Measurements from ENCODE around the gene XPO5.

The XPO5 gene

GRCh38 chr6:43493230-43493629 lies 82.6 kb downstream of the XPO5 start:
- H3K4me3 ChIP-seq (replicated peaks; ENCODE audit: low read depth, low read length): no peak overlapping the region
- H3K36me3 ChIP-seq (ENCODE audit: control insufficient read depth, insufficient read depth, low read length): peaks cover 7% of the 10 kb centered on the region
- TF ChIP-seq, protein P1, sequence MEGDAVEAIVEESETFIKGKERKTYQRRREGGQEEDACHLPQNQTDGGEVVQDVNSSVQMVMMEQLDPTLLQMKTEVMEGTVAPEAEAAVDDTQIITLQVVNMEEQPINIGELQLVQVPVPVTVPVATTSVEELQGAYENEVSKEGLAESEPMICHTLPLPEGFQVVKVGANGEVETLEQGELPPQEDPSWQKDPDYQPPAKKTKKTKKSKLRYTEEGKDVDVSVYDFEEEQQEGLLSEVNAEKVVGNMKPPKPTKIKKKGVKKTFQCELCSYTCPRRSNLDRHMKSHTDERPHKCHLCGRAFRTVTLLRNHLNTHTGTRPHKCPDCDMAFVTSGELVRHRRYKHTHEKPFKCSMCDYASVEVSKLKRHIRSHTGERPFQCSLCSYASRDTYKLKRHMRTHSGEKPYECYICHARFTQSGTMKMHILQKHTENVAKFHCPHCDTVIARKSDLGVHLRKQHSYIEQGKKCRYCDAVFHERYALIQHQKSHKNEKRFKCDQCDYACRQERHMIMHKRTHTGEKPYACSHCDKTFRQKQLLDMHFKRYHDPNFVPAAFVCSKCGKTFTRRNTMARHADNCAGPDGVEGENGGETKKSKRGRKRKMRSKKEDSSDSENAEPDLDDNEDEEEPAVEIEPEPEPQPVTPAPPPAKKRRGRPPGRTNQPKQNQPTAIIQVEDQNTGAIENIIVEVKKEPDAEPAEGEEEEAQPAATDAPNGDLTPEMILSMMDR (IDR thresholded peaks at IDR 0.05; ENCODE audit: insufficient read depth, low read length, poor library complexity, severe bottlenecking): no peak
- no peaks in the 10 kb centered on the region for H3K27me3 ChIP-seq (replicated peaks; ENCODE audit: control insufficient read depth, insufficient read depth, low read length)
- DNase-seq (ENCODE audit: extremely low read depth, insufficient read length): no peak

DNA sequence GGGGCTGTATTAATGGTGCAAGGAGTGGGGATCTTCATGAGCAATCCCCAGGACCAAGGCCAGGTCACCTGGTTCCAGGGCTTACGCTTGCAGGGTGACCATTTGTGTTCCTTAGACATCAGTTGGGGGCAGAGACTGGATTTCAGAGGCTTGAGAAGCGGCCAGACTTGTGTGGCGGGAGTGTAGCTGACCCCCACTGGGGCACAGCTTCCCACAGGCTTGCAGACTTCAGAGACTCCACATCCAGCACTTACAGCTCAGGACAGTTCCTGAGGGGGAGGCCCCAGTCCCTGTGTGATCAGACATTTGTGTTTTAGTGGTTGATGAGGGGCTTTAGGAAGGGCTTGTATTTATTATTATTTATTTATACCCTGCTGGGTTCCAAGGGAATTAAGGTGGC lies 83.2 kb downstream of the XPO5 start:
- H3K27me3 ChIP-seq (replicated peaks; ENCODE audit: control insufficient read depth, insufficient read depth, low read length): no peaks in the 10 kb centered on the region
- TF ChIP-seq, protein P1 (IDR thresholded peaks at IDR 0.05; ENCODE audit: insufficient read depth, low read length, poor library complexity, severe bottlenecking): no peak
- DNase-seq (ENCODE audit: extremely low read depth, insufficient read length): no peak
- H3K36me3 ChIP-seq (ENCODE audit: control insufficient read depth, insufficient read depth, low read length): peaks cover 7% of the 10 kb centered on the region
- H3K4me3 ChIP-seq (replicated peaks; ENCODE audit: low read depth, low read length): no peak overlapping the region

DNA sequence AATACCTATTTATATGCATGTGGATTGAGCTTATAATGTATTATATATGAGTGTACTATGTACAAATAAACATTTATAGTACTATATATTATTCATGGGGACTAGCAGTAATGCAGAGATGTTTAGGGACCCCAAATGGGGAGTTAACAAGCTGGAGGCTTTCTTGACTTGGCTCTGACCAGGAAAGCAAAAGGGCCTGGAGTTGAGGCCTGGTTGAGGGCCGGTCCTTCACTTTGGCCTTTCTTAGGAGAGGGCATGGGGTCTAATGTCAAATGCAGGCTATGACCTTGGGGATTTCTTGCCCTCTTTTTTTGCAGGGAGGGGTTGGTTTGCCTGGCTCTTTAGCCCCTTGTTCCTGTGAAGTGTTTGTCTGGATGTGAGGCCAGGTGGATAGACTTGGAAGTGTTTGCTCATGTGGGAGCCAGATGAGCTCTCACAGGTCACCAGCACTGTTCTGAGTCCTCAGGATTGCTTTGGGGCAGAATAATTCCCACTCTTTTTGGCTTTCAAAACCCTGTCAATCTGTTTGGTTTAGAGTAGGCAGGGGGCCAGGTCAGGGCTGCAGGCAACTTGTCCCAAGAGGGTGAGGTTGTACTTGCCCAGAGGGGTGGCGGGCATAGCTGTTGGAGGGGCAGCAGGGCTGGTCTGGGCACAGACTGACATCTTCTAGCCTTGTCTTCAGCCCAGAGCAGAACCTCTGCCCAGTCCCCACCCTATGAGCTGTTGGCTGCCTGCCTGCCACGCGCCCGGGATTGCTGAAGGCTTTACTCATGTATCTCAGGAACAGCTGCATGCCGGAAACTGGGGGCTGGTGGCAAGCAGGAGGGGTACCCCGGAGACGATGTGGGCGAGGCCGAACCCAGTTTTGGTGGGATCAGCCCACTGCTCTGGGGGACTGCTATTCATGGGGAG lies 83.8 kb downstream of the XPO5 start:
- Histone ChIP-seq H3K36me3 (ENCODE audit: control insufficient read depth, insufficient read depth, low read length) (peaks cover 7% of the 10 kb centered on the region), H3K4me3 (replicated peaks; ENCODE audit: low read depth, low read length) (no peak overlapping the region), H3K27me3 (replicated peaks; ENCODE audit: control insufficient read depth, insufficient read depth, low read length) (no peaks in the 10 kb centered on the region)
- DNase-seq (ENCODE audit: extremely low read depth, insufficient read length): no peak
- TF ChIP-seq, protein P1 (IDR thresholded peaks at IDR 0.05; ENCODE audit: insufficient read depth, low read length, poor library complexity, severe bottlenecking): no peak

DNA sequence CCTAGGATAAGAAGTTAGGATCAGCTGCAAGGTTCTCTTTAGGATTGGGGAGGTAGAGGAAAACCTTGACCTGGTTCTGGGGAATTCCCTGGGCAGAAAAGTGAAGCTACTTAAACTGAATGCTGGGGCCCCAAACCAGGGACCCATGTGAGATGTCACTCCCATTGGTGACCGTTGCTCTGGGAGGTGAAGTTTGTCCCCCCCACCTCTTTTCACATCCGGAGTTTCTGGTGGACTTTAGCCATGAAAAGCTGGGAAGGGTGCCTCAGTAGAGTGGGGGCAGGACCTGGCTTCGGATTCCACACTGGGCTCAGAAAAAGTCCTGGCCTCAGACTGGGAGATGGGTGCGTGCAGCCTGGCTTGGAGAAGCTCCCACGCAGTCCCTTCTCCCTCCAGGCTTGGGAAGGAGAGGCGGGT lies 85.3 kb downstream of the XPO5 start:
- DNase-seq (ENCODE audit: extremely low read depth, insufficient read length): no peak
- TF ChIP-seq, protein P1 (IDR thresholded peaks at IDR 0.05; ENCODE audit: insufficient read depth, low read length, poor library complexity, severe bottlenecking): no peak
- Histone ChIP-seq H3K36me3 (ENCODE audit: control insufficient read depth, insufficient read depth, low read length) (peaks cover 7% of the 10 kb centered on the region), H3K27me3 (replicated peaks; ENCODE audit: control insufficient read depth, insufficient read depth, low read length) (no peaks in the 10 kb centered on the region), H3K4me3 (replicated peaks; ENCODE audit: low read depth, low read length) (no peak overlapping the region)

DNA sequence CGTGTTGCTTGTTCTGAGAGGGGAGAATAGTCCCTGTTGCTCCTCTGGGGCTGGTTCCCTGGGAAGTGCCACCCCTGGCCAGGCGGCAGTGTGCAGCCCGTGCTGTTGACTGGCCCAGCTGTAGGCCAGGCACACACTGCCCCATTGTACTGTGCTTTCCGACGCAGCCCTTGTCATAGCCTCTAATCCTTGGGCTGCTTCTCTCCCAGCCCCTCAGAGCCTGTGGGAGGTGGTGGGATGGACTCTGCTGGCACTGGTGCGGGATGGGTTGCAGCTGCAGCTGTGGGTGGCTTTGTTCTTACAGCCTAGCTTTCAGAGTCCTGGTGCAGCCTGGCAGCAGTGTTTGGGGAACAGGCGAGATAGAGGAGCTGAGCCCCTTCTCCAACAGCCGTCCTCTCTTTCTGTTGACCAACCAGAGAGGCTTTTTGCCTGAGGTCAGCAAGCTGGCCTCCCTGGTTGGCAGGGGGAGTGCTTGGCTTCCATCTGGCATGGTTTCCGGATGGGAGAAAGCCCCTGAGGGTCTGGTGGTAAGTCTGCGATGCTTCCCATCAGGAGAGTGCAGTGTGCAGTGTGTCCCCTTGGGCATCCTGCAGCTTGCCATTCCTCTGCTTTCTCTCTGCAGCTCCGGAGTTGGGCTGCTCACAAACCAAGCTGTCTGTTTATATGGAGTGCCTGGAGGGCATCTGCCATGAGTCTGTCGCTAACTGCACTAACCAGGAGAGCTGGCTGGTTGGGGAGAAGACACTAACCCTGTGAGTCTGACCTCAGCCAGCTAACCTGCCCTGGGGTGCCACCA lies 86.4 kb downstream of the XPO5 start:
- Histone ChIP-seq H3K36me3 (ENCODE audit: control insufficient read depth, insufficient read depth, low read length) (peaks cover 5% of the 10 kb centered on the region), H3K4me3 (replicated peaks; ENCODE audit: low read depth, low read length) (no peak overlapping the region), H3K27me3 (replicated peaks; ENCODE audit: control insufficient read depth, insufficient read depth, low read length) (no peaks in the 10 kb centered on the region)
- DNase-seq (ENCODE audit: extremely low read depth, insufficient read length): no peak
- TF ChIP-seq, protein P1 (IDR thresholded peaks at IDR 0.05; ENCODE audit: insufficient read depth, low read length, poor library complexity, severe bottlenecking): no peak

All from GM06990 (cell line).